AG04450 (cell line): ENCODE data around the gene PRKG2. TPM values are rescaled to one million over a fixed set of nuclear protein-coding genes. Genes with fewer than 3 reads are reported as not detected.

Source experiments
- CTCF ChIA-PET: fragments of 300-600, 350-600 bp; formaldehyde crosslinking; extraction: SDS; loops from one replicate; lab custom pipeline; 2022; ENCODE audit warnings: antibody characterized with exemption, inconsistent platforms; lab: Charles Lee
- POLR2A ChIA-PET: fragments of 350-600 bp; formaldehyde crosslinking; extraction: SDS; loops from one replicate; lab custom pipeline; 2021; ENCODE audit warnings: antibody characterized with exemption, inconsistent platforms; lab: Yijun Ruan, JAX
- DNase-seq: peaks from one replicate; pipeline ENCODE4 v3.0.0-alpha.2; 2011; ENCODE audit warnings: low read depth, low spot score
- H3K27ac ChIP-seq: one replicate; pipeline ENCODE4 v1.5.1; 2012; ENCODE audit warnings: low read depth, low read length, control low read depth
- H3K27me3 ChIP-seq: one replicate; pipeline ENCODE4 v1.6.0; 2012; ENCODE audit warnings: low read length; ENCODE audit not compliant: control insufficient read depth, insufficient read depth
- H3K4me3 ChIP-seq: 2 replicates; pipeline ENCODE4 v1.5.1; 2011; ENCODE audit warnings: mild to moderate bottlenecking, low read depth, low read length, control low read depth
- H3K9me3 ChIP-seq: 2 replicates; pipeline ENCODE4 v1.5.1; 2012; ENCODE audit warnings: low read length; ENCODE audit not compliant: control insufficient read depth, insufficient read depth
- polyA plus RNA-seq: library from polyadenylated mRNA; depleted of rRNA; stranded (reverse); fragments of >200 nt; gene quantifications from 2 replicates; pipeline ENCODE4 v1.2.3, GENCODE V29; 2011; rRNA removed
- TF ChIP-seq, protein P1 (sequence below): IDR thresholded peaks from 2 replicates; pipeline ENCODE4 v1.5.1; 2011; ENCODE audit warnings: low read depth, low read length, control low read depth, inconsistent platforms

Gene PRKG2
- polyA plus RNA-seq, 1 experiment = 1.6 TPM

DNA sequence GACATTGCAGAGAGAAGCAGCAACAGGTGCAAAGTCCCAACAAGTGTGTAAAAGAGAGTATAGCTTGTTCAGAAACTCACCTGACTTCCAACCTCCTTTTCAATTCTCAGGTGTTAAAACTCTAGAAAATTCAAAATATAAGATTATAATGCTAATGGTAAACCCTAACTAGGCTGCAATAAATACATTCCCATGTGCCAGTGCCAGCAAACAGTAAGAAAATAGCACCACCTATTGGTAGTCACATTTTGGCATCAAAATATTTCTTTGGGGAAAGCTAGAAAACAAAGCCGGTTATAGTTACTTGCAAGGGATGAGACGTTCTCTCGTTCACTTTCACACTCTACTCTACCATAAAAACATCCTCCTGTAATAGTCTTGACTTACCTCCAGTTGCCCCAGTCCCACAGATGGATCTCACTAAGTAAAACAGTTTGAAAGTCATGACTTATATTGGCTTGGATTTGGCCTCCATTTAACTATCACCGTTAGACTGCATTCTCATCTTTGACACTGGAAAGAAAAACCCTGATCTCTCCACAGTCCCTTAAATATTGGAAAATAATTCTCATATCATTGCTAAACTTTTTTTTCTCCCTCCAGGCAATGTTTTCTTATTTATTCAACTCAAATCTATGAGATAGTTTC is 174.9 kb downstream of the PRKG2 start:
- no peak for DNase-seq
- no peak overlapping the region for H3K27ac ChIP-seq
- ChIA-PET CTCF (interaction anchor here (0.6 to 6.1 kb wide), 37 partner anchors 8 to 821 kb away, joined by 3 to 111 read pairs (median 5); partner anchors contain the start of gene BMP3), POLR2A (no interaction called here)
- H3K27me3 ChIP-seq = peaks cover 3% of the 10 kb centered on the region
- H3K4me3 ChIP-seq = no peak overlapping the region
- TF ChIP-seq, protein P1, sequence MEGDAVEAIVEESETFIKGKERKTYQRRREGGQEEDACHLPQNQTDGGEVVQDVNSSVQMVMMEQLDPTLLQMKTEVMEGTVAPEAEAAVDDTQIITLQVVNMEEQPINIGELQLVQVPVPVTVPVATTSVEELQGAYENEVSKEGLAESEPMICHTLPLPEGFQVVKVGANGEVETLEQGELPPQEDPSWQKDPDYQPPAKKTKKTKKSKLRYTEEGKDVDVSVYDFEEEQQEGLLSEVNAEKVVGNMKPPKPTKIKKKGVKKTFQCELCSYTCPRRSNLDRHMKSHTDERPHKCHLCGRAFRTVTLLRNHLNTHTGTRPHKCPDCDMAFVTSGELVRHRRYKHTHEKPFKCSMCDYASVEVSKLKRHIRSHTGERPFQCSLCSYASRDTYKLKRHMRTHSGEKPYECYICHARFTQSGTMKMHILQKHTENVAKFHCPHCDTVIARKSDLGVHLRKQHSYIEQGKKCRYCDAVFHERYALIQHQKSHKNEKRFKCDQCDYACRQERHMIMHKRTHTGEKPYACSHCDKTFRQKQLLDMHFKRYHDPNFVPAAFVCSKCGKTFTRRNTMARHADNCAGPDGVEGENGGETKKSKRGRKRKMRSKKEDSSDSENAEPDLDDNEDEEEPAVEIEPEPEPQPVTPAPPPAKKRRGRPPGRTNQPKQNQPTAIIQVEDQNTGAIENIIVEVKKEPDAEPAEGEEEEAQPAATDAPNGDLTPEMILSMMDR = peak; percentile 79
- no peaks in the 10 kb centered on the region for H3K9me3 ChIP-seq

DNA sequence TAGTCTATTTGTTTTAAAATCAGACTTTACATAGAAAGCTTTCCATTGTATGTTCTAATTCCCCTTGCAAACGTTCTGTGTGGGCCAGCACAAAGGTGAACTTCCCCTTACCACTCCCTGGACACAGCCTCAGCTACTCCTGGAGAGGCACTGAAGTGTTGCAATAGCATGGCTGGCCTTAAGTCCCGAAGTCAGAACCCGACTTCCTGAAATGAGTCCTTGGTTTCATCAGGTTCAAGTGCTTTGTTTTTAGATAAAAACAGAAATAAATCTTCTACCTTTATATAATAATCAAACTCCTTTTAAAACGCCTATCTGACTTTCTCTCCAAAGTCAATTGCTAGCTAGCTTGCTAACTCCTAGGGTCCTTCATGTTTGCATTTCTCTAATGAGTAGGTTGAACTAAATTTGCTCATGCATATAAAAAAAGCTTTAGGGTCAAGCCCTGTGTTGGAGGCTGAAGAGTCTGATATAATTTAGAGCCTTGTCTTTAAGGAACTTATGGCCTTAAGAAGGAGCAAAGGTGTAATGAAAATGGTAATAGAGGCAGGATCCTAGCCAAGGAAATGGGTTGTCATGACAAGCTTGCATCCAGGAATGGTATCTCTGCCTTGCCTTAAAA is 175.6 kb downstream of the PRKG2 start:
- no peak for DNase-seq
- Histone ChIP-seq H3K9me3 (no peaks in the 10 kb centered on the region), H3K27ac (no peak overlapping the region), H3K27me3 (peaks cover 3% of the 10 kb centered on the region), H3K4me3 (no peak overlapping the region)
- POLR2A ChIA-PET = no interaction called here
- TF ChIP-seq, protein P1 = no peak
- CTCF ChIA-PET = interaction anchor here (0.7 to 6.1 kb wide), 34 partner anchors 9 to 809 kb away, joined by 3 to 111 read pairs (median 5); partner anchors contain the start of gene BMP3

DNA sequence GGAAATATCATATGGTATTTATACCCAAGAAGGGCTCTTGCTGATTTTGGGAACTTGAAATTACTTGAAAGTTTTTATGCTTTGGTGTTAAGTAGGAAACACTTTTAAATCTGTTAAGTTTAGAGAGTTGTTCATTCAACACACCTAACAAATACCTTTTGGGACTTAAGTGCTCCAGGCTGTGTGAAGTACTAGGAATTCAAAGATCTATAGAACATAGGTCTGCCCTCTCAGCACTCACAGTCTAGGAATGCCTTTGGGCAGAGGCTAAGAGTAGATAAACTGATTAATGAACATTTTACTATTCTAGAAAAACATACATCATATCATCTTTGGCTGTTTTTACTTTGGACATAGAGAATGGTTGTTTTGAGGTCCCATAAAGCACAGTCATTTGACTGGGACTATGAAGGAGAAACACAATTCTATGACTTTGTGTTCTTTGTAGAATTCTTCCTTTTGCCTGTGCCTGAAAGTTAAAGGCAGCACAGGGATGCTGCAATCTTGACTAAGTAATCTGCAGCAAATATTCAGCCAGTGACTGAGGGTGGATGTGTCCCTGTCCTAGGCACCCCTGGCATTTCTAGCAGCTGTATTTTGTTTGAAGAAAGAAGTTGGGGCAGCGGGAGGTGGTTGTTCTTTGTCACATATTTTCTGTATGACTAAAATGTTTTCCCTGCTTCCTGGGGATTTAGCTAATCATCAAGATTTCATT is 176.2 kb downstream of the PRKG2 start:
- no peak for DNase-seq
- Histone ChIP-seq H3K4me3 (no peak overlapping the region), H3K27ac (no peak overlapping the region), H3K9me3 (no peaks in the 10 kb centered on the region), H3K27me3 (peaks cover 3% of the 10 kb centered on the region)
- ChIA-PET CTCF (interaction anchor here (0.8 to 6.1 kb wide), 23 partner anchors 8 to 818 kb away, joined by 3 to 111 read pairs (median 5); partner anchors contain the start of gene BMP3), POLR2A (no interaction called here)
- TF ChIP-seq, protein P1 = no peak

Other genes with a start within 250 kb of the PRKG2 start
- gene BMP3, start 184.5 kb downstream of the PRKG2 start, polyA plus RNA-seq = 0.11 and 0.15 TPM in 2 replicates